ENCODE results near the gene OPRD1. TPM values are rescaled to one million over a fixed set of nuclear protein-coding genes. Genes with fewer than 3 reads are reported as not detected.

OPRD1 gene
- total RNA-seq, 1 donor from 2014 or later = 0.27 TPM

DNA sequence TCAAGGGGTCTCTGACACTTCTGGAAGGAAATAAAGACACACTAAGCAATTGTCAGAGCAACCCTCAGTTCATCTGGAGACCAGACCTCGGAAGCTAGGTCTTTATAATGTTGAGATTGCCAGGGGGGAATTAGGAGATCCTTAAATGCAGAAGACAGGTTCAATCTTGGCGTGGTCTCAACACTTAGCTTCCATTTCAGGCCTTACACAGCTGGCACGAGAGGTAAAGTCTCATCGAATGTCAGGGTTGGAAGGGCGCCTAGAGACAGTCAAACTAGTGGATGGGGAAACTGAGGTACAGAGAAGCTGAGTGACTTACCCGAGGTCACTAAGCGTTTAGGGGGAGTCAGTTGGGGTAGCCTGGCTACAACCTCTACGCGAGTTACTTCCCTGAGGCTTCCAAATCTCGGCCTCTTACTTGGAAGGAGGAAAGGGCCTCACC, 101.8 kb downstream of the OPRD1 start:
- TF ChIP-seq CTCF (IDR thresholded peaks at IDR 0.05) = no peak
- Mint-ChIP-seq H3K9me3 (ENCODE audit: unreplicated experiment) (no peaks in the 10 kb centered on the region), H3K27ac (ENCODE audit: unreplicated experiment) (peak overlapping the region; percentile 78), H3K4me3 (ENCODE audit: unreplicated experiment) (peak overlapping the region; percentile 76), H3K27me3 (ENCODE audit: unreplicated experiment) (no peaks in the 10 kb centered on the region), H3K4me1 (ENCODE audit: unreplicated experiment) (peaks cover 14% of the 10 kb centered on the region), H3K36me3 (ENCODE audit: unreplicated experiment) (no peaks in the 10 kb centered on the region)
- DNase-seq (ENCODE audit: extremely low spot score, unreplicated experiment) = no peak

GRCh38 chr1:28914228-28915030, 102.5 kb downstream of the OPRD1 start, which contains the start of gene EPB41:
Gene EPB41 (plus strand): TSS chr1:28914569. CDS start chr1:28987438, 72,869 bp downstream.
- H3K27ac Mint-ChIP-seq (ENCODE audit: unreplicated experiment) = peak within 1 kb of the TSS; percentile 80
- no peaks in the 10 kb centered on the region for H3K9me3 Mint-ChIP-seq (ENCODE audit: unreplicated experiment)
- no peaks in the 10 kb centered on the region for H3K36me3 Mint-ChIP-seq (ENCODE audit: unreplicated experiment)
- H3K27me3 Mint-ChIP-seq (ENCODE audit: unreplicated experiment) = no peaks in the 10 kb centered on the region
- peak; percentile 96 for DNase-seq (ENCODE audit: extremely low spot score, unreplicated experiment)
- H3K4me3 Mint-ChIP-seq (ENCODE audit: unreplicated experiment) = peak within 1 kb of the TSS; percentile 91
- TF ChIP-seq CTCF (IDR thresholded peaks at IDR 0.05) = no peak
- H3K4me1 Mint-ChIP-seq (ENCODE audit: unreplicated experiment) = peaks cover 14% of the 10 kb centered on the region

- peak; percentile 65 for DNase-seq (ENCODE audit: extremely low spot score, unreplicated experiment)
Measured at GRCh38 chr1:28915031-28915895, 103.3 kb downstream of the OPRD1 start.

GRCh38 chr1:28917757-28918118, 105.8 kb downstream of the OPRD1 start:
- Mint-ChIP-seq H3K36me3 (ENCODE audit: unreplicated experiment) (no peaks in the 10 kb centered on the region), H3K4me3 (ENCODE audit: unreplicated experiment) (no peak overlapping the region), H3K4me1 (ENCODE audit: unreplicated experiment) (peaks cover 14% of the 10 kb centered on the region), H3K27me3 (ENCODE audit: unreplicated experiment) (no peaks in the 10 kb centered on the region), H3K9me3 (ENCODE audit: unreplicated experiment) (no peaks in the 10 kb centered on the region), H3K27ac (ENCODE audit: unreplicated experiment) (no peak overlapping the region)
- no peak for TF ChIP-seq CTCF (IDR thresholded peaks at IDR 0.05)
- no peak for DNase-seq (ENCODE audit: extremely low spot score, unreplicated experiment)

More at GRCh38 chr1:28915031-28915895, 103.3 kb downstream of the OPRD1 start:
- no peaks in the 10 kb centered on the region for H3K9me3 Mint-ChIP-seq (ENCODE audit: unreplicated experiment)
- no peaks in the 10 kb centered on the region for H3K27me3 Mint-ChIP-seq (ENCODE audit: unreplicated experiment)
- peaks cover 14% of the 10 kb centered on the region for H3K4me1 Mint-ChIP-seq (ENCODE audit: unreplicated experiment)
- H3K36me3 Mint-ChIP-seq (ENCODE audit: unreplicated experiment) = no peaks in the 10 kb centered on the region
- H3K4me3 Mint-ChIP-seq (ENCODE audit: unreplicated experiment) = peak overlapping the region; percentile 91
- H3K27ac Mint-ChIP-seq (ENCODE audit: unreplicated experiment) = peak overlapping the region; percentile 80
- peak; percentile 1 for TF ChIP-seq CTCF (IDR thresholded peaks at IDR 0.05)

Other genes starting within 250 kb of the OPRD1 start
- gene RAB42, start 219.9 kb upstream of the OPRD1 start, total RNA-seq = 0.56 and 1.6 TPM in 2 replicates
- gene TAF12, start 169.1 kb upstream of the OPRD1 start, total RNA-seq = 21.7 and 22.6 TPM in 2 replicates
- gene RNU11, start 163.6 kb upstream of the OPRD1 start, total RNA-seq = not detected in 2 replicates
- gene GMEB1, start 143.4 kb upstream of the OPRD1 start, total RNA-seq = 17.1 and 17.9 TPM in 2 replicates
- 82.6 and 83.7 TPM in 2 replicates for gene YTHDF2, start 75.2 kb upstream of the OPRD1 start, total RNA-seq
- gene EPB41, start 102.4 kb downstream of the OPRD1 start, total RNA-seq = 9.7 and 12.7 TPM in 2 replicates

Measured in osteocyte (in vitro differentiated cells).